ENCODE results near the gene ADIPOR2.

- no peak for TF ChIP-seq CTCF (IDR thresholded peaks at IDR 0.05)
- TF ChIP-seq POLR2A (IDR thresholded peaks at IDR 0.05), result no peak
Observed at GRCh38 chr12:1806301-1807086, 115.6 kb downstream of the ADIPOR2 start.
